Caco-2 (cell line): ENCODE data around the gene GPAT3. TPM values are rescaled to one million over a fixed set of nuclear protein-coding genes. Genes with fewer than 3 reads are reported as not detected.

Experiments
- BruUV-seq: library from RNA; stranded (reverse); fragments of 400-500 nt; replicated peaks from 2 replicates; lab custom pipeline; 2021; lab: Mats Ljungman, UMichigan
- CTCF ChIA-PET: fragments of 300-600 bp; sonication (Branson Sonifier 250); formaldehyde crosslinking; loops from one replicate; lab custom pipeline; 2022; ENCODE audit warnings: antibody characterized with exemption; lab: Charles Lee
- POLR2A ChIA-PET: fragments of 300-600 bp; sonication (Branson Sonifier 250); formaldehyde crosslinking; loops from one replicate; lab custom pipeline; 2022; ENCODE audit warnings: antibody characterized with exemption; lab: Charles Lee
- DNase-seq, 2 experiments: peaks; one replicate each; pipeline versions ENCODE4 v3.0.0 to v3.0.0-alpha.2; 2020 to 2022
- H3K27me3 ChIP-seq: replicated peaks from 2 replicates; pipeline ENCODE4 v1.6.0; 2011; ENCODE audit warnings: low read length; ENCODE audit not compliant: control insufficient read depth, insufficient read depth
- H3K36me3 ChIP-seq: 2 replicates; pipeline ENCODE4 v1.5.1; 2011; ENCODE audit warnings: low read length; ENCODE audit not compliant: control insufficient read depth, insufficient read depth
- H3K4me1 ChIP-seq: fragments of 250-450 bp; sonication (Bioruptor Pico); 2 replicates; pipeline ENCODE4 v1.5.1; 2020; ENCODE audit warnings: mild to moderate bottlenecking
- H3K4me3 ChIP-seq: 2 replicates; pipeline ENCODE4 v1.5.1; 2011; ENCODE audit warnings: low read depth, mild to moderate bottlenecking, control low read depth, low read length
- H3K9me3 ChIP-seq: fragments of 250-450 bp; sonication (Bioruptor Pico); 2 replicates; pipeline ENCODE4 v1.5.1; 2020; ENCODE audit warnings: mild to moderate bottlenecking, moderate library complexity
- H3K27ac Mint-ChIP-seq: one replicate; pipeline ENCODE4 v1.8.0; 2022; ENCODE audit warnings: mixed read lengths; ENCODE audit not compliant: unreplicated experiment
- H3K27me3 Mint-ChIP-seq: one replicate; pipeline ENCODE4 v1.8.0; 2022; ENCODE audit warnings: mixed read lengths; ENCODE audit not compliant: insufficient read depth, unreplicated experiment
- H3K36me3 Mint-ChIP-seq: one replicate; pipeline ENCODE4 v1.8.0; 2022; ENCODE audit warnings: mild to moderate bottlenecking, mixed read lengths; ENCODE audit not compliant: insufficient read depth, unreplicated experiment
- H3K4me1 Mint-ChIP-seq: one replicate; pipeline ENCODE4 v1.8.0; 2022; ENCODE audit warnings: low read depth, mixed read lengths; ENCODE audit not compliant: unreplicated experiment
- H3K4me3 Mint-ChIP-seq: one replicate; pipeline ENCODE4 v1.8.0; 2022; ENCODE audit warnings: mild to moderate bottlenecking, moderate library complexity, mixed read lengths; ENCODE audit not compliant: unreplicated experiment
- H3K9me3 Mint-ChIP-seq: one replicate; pipeline ENCODE4 v1.8.0; 2022; ENCODE audit warnings: mixed read lengths; ENCODE audit not compliant: unreplicated experiment
- CTCF ChIP-seq, 2 experiments: fragments of 200-600 bp in 1 of 2; IDR thresholded peaks; 1 replicate in 1 of 2; 2 replicates in 1 of 2; pipeline versions ENCODE4 v1.5.1 to v1.8.0; 2011 to 2022; ENCODE audit warnings: antibody characterized with exemption in 1 of 2, control low read depth in 1 of 2, inconsistent platforms in 1 of 2, low read depth in 1 of 2, low read length in 1 of 2, mild to moderate bottlenecking in 1 of 2, moderate library complexity in 1 of 2; ENCODE audit not compliant: insufficient read depth in 1 of 2, severe bottlenecking in 1 of 2, unreplicated experiment in 1 of 2
- intact Hi-C: fragments of 100-400 bp; cut with micrococcal nuclease; formaldehyde crosslinking; loops from one replicate; pipeline ENCODE4 v1.10.0; 2022; ENCODE audit not compliant: unreplicated experiment
- total RNA-seq: library from RNA; stranded (reverse); gene quantifications from 2 replicates; pipeline ENCODE4 v1.2.3, GENCODE V29; 2022

Gene GPAT3
- total RNA-seq, 1 experiment from 2014 or later: 4.6 TPM

GRCh38 chr4:83625821-83626220, 89.9 kb downstream of the GPAT3 start:
- Histone ChIP-seq H3K4me3 (no peak overlapping the region), H3K27me3 (no peaks in the 10 kb centered on the region), H3K4me1 (peaks cover 6% of the 10 kb centered on the region; the same call in 1 of the 2 replicates), H3K9me3 (peaks cover 11% of the 10 kb centered on the region; the same call in 1 of the 2 replicates), H3K36me3 (no peaks in the 10 kb centered on the region)
- CTCF ChIA-PET: no interaction called here
- no peak for DNase-seq
- POLR2A ChIA-PET: no interaction called here
- H3K4me3 Mint-ChIP-seq: no peak overlapping the region
- H3K36me3 Mint-ChIP-seq: peaks cover 4% of the 10 kb centered on the region
- peaks cover 16% of the 10 kb centered on the region for H3K9me3 Mint-ChIP-seq
- no peaks in the 10 kb centered on the region for H3K27me3 Mint-ChIP-seq
- intact Hi-C loops: no loop called here
- TF ChIP-seq CTCF (IDR thresholded peaks at IDR 0.05; ENCODE audit: insufficient read depth in 1 of 2, low read depth in 1 of 2, low read length in 1 of 2, severe bottlenecking in 1 of 2, unreplicated experiment in 1 of 2): no peak
- H3K27ac Mint-ChIP-seq: no peak overlapping the region
- no peaks in the 10 kb centered on the region for H3K4me1 Mint-ChIP-seq
- no TSS peak for BruUV-seq

GRCh38 chr4:83626245-83626836, 90.4 kb downstream of the GPAT3 start:
- Mint-ChIP-seq H3K4me1 (no peaks in the 10 kb centered on the region), H3K9me3 (peaks cover 10% of the 10 kb centered on the region), H3K27me3 (no peaks in the 10 kb centered on the region), H3K4me3 (no peak overlapping the region), H3K36me3 (no peaks in the 10 kb centered on the region), H3K27ac (no peak overlapping the region)
- intact Hi-C loops: no loop called here
- Histone ChIP-seq H3K36me3 (no peaks in the 10 kb centered on the region), H3K4me1 (peaks cover 6% of the 10 kb centered on the region; the same call in 1 of the 2 replicates), H3K27me3 (no peaks in the 10 kb centered on the region), H3K4me3 (no peak overlapping the region), H3K9me3 (peaks cover 7% of the 10 kb centered on the region; the same call in 1 of the 2 replicates)
- no peak for DNase-seq
- ChIA-PET POLR2A (no interaction called here), CTCF (no interaction called here)
- no TSS peak for BruUV-seq
- no peak for TF ChIP-seq CTCF (IDR thresholded peaks at IDR 0.05; ENCODE audit: insufficient read depth in 1 of 2, low read depth in 1 of 2, low read length in 1 of 2, severe bottlenecking in 1 of 2, unreplicated experiment in 1 of 2)

- peaks cover 6% of the 10 kb centered on the region; the same call in 1 of the 2 replicates for H3K4me1 ChIP-seq
- BruUV-seq: no TSS peak
- POLR2A ChIA-PET: no interaction called here
- no peaks in the 10 kb centered on the region for H3K4me1 Mint-ChIP-seq
- TF ChIP-seq CTCF (IDR thresholded peaks at IDR 0.05; ENCODE audit: insufficient read depth in 1 of 2, low read depth in 1 of 2, low read length in 1 of 2, severe bottlenecking in 1 of 2, unreplicated experiment in 1 of 2): no peak
- no peak overlapping the region for H3K4me3 ChIP-seq
- no peaks in the 10 kb centered on the region for H3K36me3 Mint-ChIP-seq
- CTCF ChIA-PET: no interaction called here
- no peaks in the 10 kb centered on the region for H3K36me3 ChIP-seq
- H3K27me3 Mint-ChIP-seq: no peaks in the 10 kb centered on the region
- peak; percentile 39 to 42 for DNase-seq
- H3K27ac Mint-ChIP-seq: no peak overlapping the region
- H3K9me3 ChIP-seq: no peaks in the 10 kb centered on the region
- H3K4me3 Mint-ChIP-seq: no peak overlapping the region
- H3K27me3 ChIP-seq: no peaks in the 10 kb centered on the region
- intact Hi-C loops: no loop called here
- H3K9me3 Mint-ChIP-seq: no peaks in the 10 kb centered on the region
Measured at GRCh38 chr4:83629945-83630721, 94.2 kb downstream of the GPAT3 start.
